GM23248 (cell line): Measurements from ENCODE around the gene VPS8. TPM values are rescaled to one million over a fixed set of nuclear protein-coding genes. Genes with fewer than 3 reads are reported as not detected.

Source experiments
- DNase-seq: peaks from one replicate; pipeline ENCODE4 v3.0.0-alpha.2; 2015
- H2AFZ ChIP-seq: fragments of 200-600 bp; sonication (generic); 2 replicates; pipeline ENCODE4 v1.6.1; 2016; ENCODE audit warnings: antibody characterized with exemption
- H3F3A ChIP-seq: fragments of 200-600 bp; sonication (generic); 2 replicates; pipeline ENCODE4 v1.6.1; 2016; ENCODE audit warnings: mild to moderate bottlenecking, antibody characterized with exemption, mixed run types; ENCODE audit not compliant: insufficient read depth
- H3K27ac ChIP-seq: fragments of 200-600 bp; sonication (generic); 2 replicates; pipeline ENCODE4 v1.5.1; 2016; ENCODE audit warnings: mild to moderate bottlenecking
- H3K27me3 ChIP-seq: fragments of 200-600 bp; sonication (generic); replicated peaks from 2 replicates; pipeline ENCODE4 v1.6.1; 2016; ENCODE audit warnings: mild to moderate bottlenecking; ENCODE audit not compliant: insufficient read depth
- H3K36me3 ChIP-seq: fragments of 200-600 bp; sonication (generic); 2 replicates; pipeline ENCODE4 v1.6.1; 2016; ENCODE audit warnings: low read depth, mild to moderate bottlenecking
- H3K4me1 ChIP-seq: fragments of 200-600 bp; sonication (generic); 2 replicates; pipeline ENCODE4 v1.6.1; 2016; ENCODE audit warnings: mild to moderate bottlenecking; ENCODE audit not compliant: insufficient read depth
- H3K4me2 ChIP-seq: fragments of 200-600 bp; sonication (generic); one replicate; pipeline ENCODE4 v1.6.1; 2016; ENCODE audit warnings: mild to moderate bottlenecking; ENCODE audit not compliant: unreplicated experiment
- H3K4me3 ChIP-seq: fragments of 200-600 bp; sonication (generic); 2 replicates; pipeline ENCODE4 v1.5.1; 2016; ENCODE audit warnings: mild to moderate bottlenecking
- H3K79me2 ChIP-seq: fragments of 200-600 bp; sonication (generic); 2 replicates; pipeline ENCODE4 v1.6.1; 2016; ENCODE audit warnings: mild to moderate bottlenecking; ENCODE audit not compliant: insufficient read depth
- H3K9ac ChIP-seq: fragments of 200-600 bp; sonication (generic); 2 replicates; pipeline ENCODE4 v1.6.1; 2016; ENCODE audit warnings: mild to moderate bottlenecking
- H3K9me2 ChIP-seq: fragments of 200-600 bp; sonication (generic); 2 replicates; pipeline ENCODE4 v1.6.1; 2016; ENCODE audit warnings: mixed run types, mild to moderate bottlenecking, moderate library complexity; ENCODE audit not compliant: insufficient read depth
- H3K9me3 ChIP-seq: fragments of 200-600 bp; sonication (generic); one replicate; pipeline ENCODE4 v1.6.1; 2017; ENCODE audit warnings: low read depth
- H4K20me1 ChIP-seq: fragments of 200-600 bp; sonication (generic); 2 replicates; pipeline ENCODE4 v1.6.0; 2016; ENCODE audit not compliant: insufficient read depth
- EZH2 ChIP-seq: fragments of 200-600 bp; sonication (generic); IDR thresholded peaks from 2 replicates; pipeline ENCODE4 v1.6.1; 2018; ENCODE audit warnings: antibody characterized with exemption, mild to moderate bottlenecking; ENCODE audit not compliant: insufficient read depth, poor library complexity, severe bottlenecking
- EZH2phosphoT487 ChIP-seq: fragments of 200-600 bp; sonication (generic); IDR thresholded peaks from 2 replicates; pipeline ENCODE4 v1.6.1; 2018; ENCODE audit warnings: antibody characterized with exemption, moderate library complexity, mild to moderate bottlenecking, low read depth; ENCODE audit not compliant: insufficient read depth
- WGBS, 2 experiments: methylation state at CpG; one replicate each; pipeline ENCODE4 v1.1.6; 2015 to 2017; ENCODE audit warnings: low lambda C conversion rate in 2 of 2, low coverage in 1 of 2; ENCODE audit errors: missing lambda C conversion rate in 2 of 2; 5-methylcytosine and 5-hydroxymethylcytosine counted together
- in situ Hi-C: fragments of 300-500 bp; cut with MboI; formaldehyde crosslinking; loops from 2 replicates; pipeline ENCODE4 v1.15.0; 2020
- polyA plus RNA-seq: library from polyadenylated mRNA; unstranded; fragments of >200 nt; fragmentation: Nextera tagmentation; extraction: Ambion mirVana; gene quantifications from 2 replicates; pipeline ENCODE4 v1.2.1, GENCODE V29; 2016
- total RNA-seq: library from RNA; depleted of rRNA; stranded (reverse); fragments of >200 nt; shearing (Covaris generic); gene quantifications from 2 replicates; pipeline ENCODE4 v1.2.3, GENCODE V29; 2014

Gene VPS8
- total and polyA plus RNA-seq, 2 experiments from 2014 or later = 17.8 to 45.5 TPM

DNA sequence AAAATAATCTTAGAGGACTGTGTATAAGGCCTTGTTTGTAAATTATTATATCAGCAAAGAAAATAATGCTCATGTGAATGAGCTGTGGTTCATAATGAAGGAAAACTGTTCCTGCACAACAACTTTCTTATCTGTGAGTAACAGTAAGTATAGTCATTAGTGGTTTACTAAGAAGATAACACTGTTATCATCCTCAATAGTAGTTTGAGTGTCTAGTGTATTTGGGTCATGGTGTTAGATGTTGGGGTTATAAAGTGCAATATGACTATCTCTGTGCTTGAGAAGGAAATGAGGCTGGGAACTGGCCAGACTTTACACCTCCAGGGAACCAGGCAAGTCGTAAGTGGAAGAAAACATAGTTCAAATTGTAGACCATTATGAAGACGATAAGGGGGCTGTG lies 15.6 kb downstream of the VPS8 start:
- no peaks in the 10 kb centered on the region for H3K79me2 ChIP-seq
- no peaks in the 10 kb centered on the region for H4K20me1 ChIP-seq
- 98% methylated on average over 2 of the region's 2 CpGs for WGBS, 2 experiments
- H3K4me1 ChIP-seq = no peaks in the 10 kb centered on the region
- H3K36me3 ChIP-seq = peaks cover 20% of the 10 kb centered on the region; the same call in 1 of the 2 replicates
- H3K27ac ChIP-seq = no peak overlapping the region
- in situ Hi-C loops = no loop called here
- H2AFZ ChIP-seq = no peak overlapping the region
- H3K9me2 ChIP-seq = no peaks in the 10 kb centered on the region
- H3K27me3 ChIP-seq = no peaks in the 10 kb centered on the region
- H3K4me3 ChIP-seq = no peak overlapping the region
- H3K9me3 ChIP-seq = no peaks in the 10 kb centered on the region
- no peak overlapping the region for H3K4me2 ChIP-seq
- TF ChIP-seq EZH2 = no peak
- no peak for DNase-seq
- H3K9ac ChIP-seq = no peak overlapping the region
- no peaks in the 10 kb centered on the region for H3F3A ChIP-seq

DNA sequence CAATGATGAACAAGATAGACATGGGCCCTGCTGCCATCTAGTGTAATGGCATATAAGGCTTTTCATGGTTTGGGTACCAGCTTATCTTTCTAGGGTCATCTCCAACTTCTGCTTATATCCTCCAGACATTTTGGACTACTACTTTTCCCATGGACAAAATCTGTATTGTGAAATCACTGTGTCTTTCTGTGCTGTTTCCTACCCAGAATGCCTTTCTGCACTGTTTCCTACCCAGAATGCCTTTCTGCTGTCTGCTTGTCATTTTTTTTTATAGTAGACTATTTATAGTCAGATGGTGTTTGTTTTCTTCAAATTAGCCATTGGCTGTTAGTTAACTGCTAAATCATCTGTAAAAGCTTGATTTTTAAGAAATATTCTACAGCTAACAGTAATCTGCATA lies 20.1 kb downstream of the VPS8 start:
- DNase-seq = no peak
- Histone ChIP-seq H3K27ac (no peak overlapping the region), H3K79me2 (no peaks in the 10 kb centered on the region), H2AFZ (no peak overlapping the region), H3F3A (no peaks in the 10 kb centered on the region), H3K4me3 (no peak overlapping the region), H3K9me3 (no peaks in the 10 kb centered on the region), H3K4me1 (no peaks in the 10 kb centered on the region), H3K36me3 (peaks cover 17% of the 10 kb centered on the region; the same call in 1 of the 2 replicates), H3K4me2 (no peak overlapping the region), H4K20me1 (no peaks in the 10 kb centered on the region), H3K9ac (no peak overlapping the region), H3K9me2 (no peaks in the 10 kb centered on the region), H3K27me3 (no peaks in the 10 kb centered on the region)
- TF ChIP-seq EZH2 (no peak), EZH2phosphoT487 (no peak)
- in situ Hi-C loops = no loop called here

DNA sequence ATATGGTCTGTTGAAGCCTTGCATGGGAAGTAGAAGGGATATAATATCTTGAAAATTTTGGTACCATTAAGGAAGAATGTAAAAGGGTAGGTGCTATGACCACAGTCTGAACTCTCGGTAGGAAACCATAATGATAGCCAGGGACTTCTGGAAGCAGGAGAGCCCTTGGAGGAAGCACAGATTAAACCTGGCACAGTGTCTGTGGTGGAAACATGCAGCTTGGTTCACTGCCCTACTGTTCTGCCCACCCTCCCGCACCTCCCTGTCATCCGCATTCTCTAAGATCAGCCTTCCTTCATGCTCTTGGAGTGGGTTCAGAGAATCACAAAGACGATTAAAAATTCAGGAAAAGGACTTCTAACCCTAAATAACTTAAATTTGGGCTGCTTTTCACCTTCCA lies 20.9 kb downstream of the VPS8 start:
- H3F3A ChIP-seq = no peaks in the 10 kb centered on the region
- TF ChIP-seq EZH2phosphoT487 (no peak), EZH2 (no peak)
- H3K4me1 ChIP-seq = no peaks in the 10 kb centered on the region
- H3K9me3 ChIP-seq = no peaks in the 10 kb centered on the region
- H2AFZ ChIP-seq = no peak overlapping the region
- 91 to 97% methylated on average over 4 of the region's 4 CpGs for WGBS, 2 experiments
- no peak for DNase-seq
- H3K27ac ChIP-seq = no peak overlapping the region
- H3K27me3 ChIP-seq = no peaks in the 10 kb centered on the region
- no peaks in the 10 kb centered on the region for H3K9me2 ChIP-seq
- peaks cover 17% of the 10 kb centered on the region; the same call in 1 of the 2 replicates for H3K36me3 ChIP-seq
- no peak overlapping the region for H3K9ac ChIP-seq
- H4K20me1 ChIP-seq = no peaks in the 10 kb centered on the region
- in situ Hi-C loops = no loop called here
- no peak overlapping the region for H3K4me3 ChIP-seq
- H3K79me2 ChIP-seq = no peaks in the 10 kb centered on the region
- H3K4me2 ChIP-seq = no peak overlapping the region

GRCh38 chr3:184836090-184836822 lies 24.3 kb downstream of the VPS8 start:
- no peaks in the 10 kb centered on the region for H3K27me3 ChIP-seq
- peaks cover 7% of the 10 kb centered on the region; the same call in 1 of the 2 replicates for H3K36me3 ChIP-seq
- H2AFZ ChIP-seq = no peak overlapping the region
- DNase-seq = no peak
- no peak overlapping the region for H3K9ac ChIP-seq
- H3K4me2 ChIP-seq = no peak overlapping the region
- no peaks in the 10 kb centered on the region for H3F3A ChIP-seq
- no peak overlapping the region for H3K4me3 ChIP-seq
- 51 to 57% methylated on average over 2 of the region's 2 CpGs for WGBS, 2 experiments
- no peak for TF ChIP-seq EZH2
- H3K9me2 ChIP-seq = no peaks in the 10 kb centered on the region
- no peaks in the 10 kb centered on the region for H3K9me3 ChIP-seq
- no peaks in the 10 kb centered on the region for H4K20me1 ChIP-seq
- H3K4me1 ChIP-seq = no peaks in the 10 kb centered on the region
- in situ Hi-C loops = no loop called here
- H3K27ac ChIP-seq = no peak overlapping the region
- no peaks in the 10 kb centered on the region for H3K79me2 ChIP-seq

DNA sequence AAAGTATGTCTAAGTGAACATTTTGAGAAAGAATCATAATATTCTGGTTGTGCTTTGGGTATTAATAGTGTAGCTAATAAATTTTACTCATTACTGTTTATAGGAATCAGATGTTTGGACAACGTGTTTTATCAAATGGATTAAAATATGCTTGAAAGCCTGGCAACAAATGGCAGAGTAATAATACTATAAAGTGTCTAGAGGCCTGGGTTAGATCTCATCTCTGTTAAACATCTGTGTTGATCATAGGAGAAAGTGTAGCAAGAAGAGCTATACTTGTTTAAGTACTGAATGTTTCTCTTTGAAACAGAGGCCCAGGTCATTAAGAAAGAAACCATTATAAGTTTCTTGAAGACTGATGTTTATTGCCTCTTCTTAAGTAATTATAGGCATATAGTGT lies 30.5 kb downstream of the VPS8 start:
- Histone ChIP-seq H3K9me2 (no peaks in the 10 kb centered on the region), H3K27ac (no peak overlapping the region), H3K79me2 (no peaks in the 10 kb centered on the region), H3K27me3 (no peaks in the 10 kb centered on the region), H3K9ac (no peak overlapping the region), H3K36me3 (no peaks in the 10 kb centered on the region), H3K9me3 (no peaks in the 10 kb centered on the region), H2AFZ (no peak overlapping the region; the same call in 1 of the 2 replicates), H3K4me2 (no peak overlapping the region), H3F3A (peaks cover 4% of the 10 kb centered on the region; the same call in 1 of the 2 replicates), H3K4me1 (peaks cover 16% of the 10 kb centered on the region), H3K4me3 (no peak overlapping the region), H4K20me1 (no peaks in the 10 kb centered on the region)
- TF ChIP-seq EZH2phosphoT487 (no peak), EZH2 (no peak)
- in situ Hi-C loops = no loop called here
- no peak for DNase-seq
- 24 to 29% methylated on average over 1 of the region's 1 CpG for WGBS, 2 experiments
